IPS DF 6.9 (cell line): Measurements from ENCODE around the gene RNASEL.
A peak's percentile ranks its signal among the peaks of the same experiment; 100 is the strongest.

Experiments
- DNase-seq: peaks from one replicate; pipeline ENCODE4 v3.0.0-alpha.2; 2013; ENCODE audit warnings: low read depth, low spot score
- H3K27ac ChIP-seq: one replicate; pipeline ENCODE4 v1.5.1; 2013; ENCODE audit warnings: low read length, control low read depth
- H3K27me3 ChIP-seq: 2 replicates; pipeline ENCODE4 v1.6.1; 2013; ENCODE audit warnings: mild to moderate bottlenecking, low read length; ENCODE audit not compliant: control insufficient read depth, insufficient read depth
- H3K36me3 ChIP-seq: 2 replicates; pipeline ENCODE4 v1.6.1; 2013; ENCODE audit warnings: low read length; ENCODE audit not compliant: control insufficient read depth, insufficient read depth
- H3K4me1 ChIP-seq: 2 replicates; pipeline ENCODE4 v1.6.1; 2013; ENCODE audit warnings: low read length; ENCODE audit not compliant: control insufficient read depth, insufficient read depth
- H3K4me3 ChIP-seq: 2 replicates; pipeline ENCODE4 v1.5.1; 2013; ENCODE audit warnings: mild to moderate bottlenecking, low read length
- H3K9me3 ChIP-seq: 2 replicates; pipeline ENCODE4 v1.6.1; 2013; ENCODE audit warnings: low read length, inconsistent platforms; ENCODE audit not compliant: control insufficient read depth, insufficient read depth
- WGBS: extraction: QIAGEN DNeasy Blood & Tissue Kit; methylation state at CpG from one replicate; pipeline ENCODE4 v1.1.7; 2013; ENCODE audit warnings: mixed read lengths, missing lambda C conversion rate; ENCODE audit not compliant: insufficient read length, insufficient coverage; 5-methylcytosine and 5-hydroxymethylcytosine counted together

RNASEL gene

GRCh38 chr1:182621906-182622305 is 32.9 kb upstream of the RNASEL start:
- no CpG with 5 or more reads among the region's 2 CpGs for WGBS
- Histone ChIP-seq H3K27ac (no peak overlapping the region), H3K4me1 (peaks cover 8% of the 10 kb centered on the region), H3K4me3 (no peak overlapping the region), H3K9me3 (no peaks in the 10 kb centered on the region), H3K36me3 (no peaks in the 10 kb centered on the region), H3K27me3 (no peaks in the 10 kb centered on the region)
- DNase-seq: no peak

GRCh38 chr1:182620924-182621585 is 32.0 kb upstream of the RNASEL start:
- Histone ChIP-seq H3K9me3 (no peaks in the 10 kb centered on the region), H3K36me3 (no peaks in the 10 kb centered on the region), H3K4me3 (no peak overlapping the region), H3K27me3 (no peaks in the 10 kb centered on the region), H3K27ac (no peak overlapping the region), H3K4me1 (peaks cover 10% of the 10 kb centered on the region)
- DNase-seq: no peak

DNA sequence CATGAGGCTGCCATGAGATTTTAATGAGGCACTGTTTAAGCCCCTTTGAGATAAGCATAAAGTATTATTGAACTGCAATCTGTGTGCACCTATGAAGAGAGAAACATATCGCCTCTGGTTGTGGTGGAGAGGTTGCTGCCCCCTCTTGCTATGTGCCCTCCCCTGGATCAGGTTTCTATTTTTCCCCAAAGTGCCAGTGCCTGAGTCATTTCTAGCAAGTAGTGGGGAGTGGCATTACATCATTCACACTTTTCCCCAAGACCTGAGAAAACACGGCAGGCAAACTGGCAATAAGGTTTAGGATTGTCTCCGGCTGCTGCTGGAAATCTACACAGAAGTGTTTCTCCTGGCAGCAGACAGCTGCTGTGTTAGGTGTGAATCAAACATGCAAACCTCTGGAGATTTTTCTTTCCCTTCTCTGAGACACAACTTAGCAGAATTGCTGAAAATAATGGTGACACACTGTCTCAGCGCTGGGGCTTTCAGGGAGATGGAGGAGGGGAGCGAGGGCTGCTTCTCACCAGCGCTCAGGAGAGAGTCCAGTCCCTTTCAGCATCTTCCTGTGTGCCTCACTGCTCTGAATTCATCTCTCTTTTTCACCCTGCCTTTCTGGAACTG is 28.8 kb upstream of the RNASEL start:
- Histone ChIP-seq H3K4me1 (peaks cover 11% of the 10 kb centered on the region), H3K27me3 (peaks cover 5% of the 10 kb centered on the region; the same call in 1 of the 2 replicates), H3K9me3 (no peaks in the 10 kb centered on the region), H3K27ac (no peak overlapping the region), H3K4me3 (no peak overlapping the region), H3K36me3 (no peaks in the 10 kb centered on the region)
- DNase-seq: no peak
- no CpG with 5 or more reads among the region's 6 CpGs for WGBS

GRCh38 chr1:182617014-182617429 is 28.0 kb upstream of the RNASEL start:
- Histone ChIP-seq H3K4me1 (peaks cover 13% of the 10 kb centered on the region), H3K4me3 (no peak overlapping the region), H3K9me3 (no peaks in the 10 kb centered on the region), H3K27ac (no peak overlapping the region), H3K27me3 (peaks cover 5% of the 10 kb centered on the region; the same call in 1 of the 2 replicates), H3K36me3 (no peaks in the 10 kb centered on the region)
- no CpG with 5 or more reads among the region's 4 CpGs for WGBS
- DNase-seq: no peak

GRCh38 chr1:182616130-182617013 is 27.3 kb upstream of the RNASEL start:
- Histone ChIP-seq H3K27ac (no peak overlapping the region), H3K36me3 (no peaks in the 10 kb centered on the region), H3K4me3 (no peak overlapping the region; the same call in 1 of the 2 replicates), H3K9me3 (no peaks in the 10 kb centered on the region), H3K27me3 (peaks cover 5% of the 10 kb centered on the region; the same call in 1 of the 2 replicates), H3K4me1 (peaks cover 14% of the 10 kb centered on the region)
- no CpG with 5 or more reads among the region's 17 CpGs for WGBS
- no peak for DNase-seq

DNA sequence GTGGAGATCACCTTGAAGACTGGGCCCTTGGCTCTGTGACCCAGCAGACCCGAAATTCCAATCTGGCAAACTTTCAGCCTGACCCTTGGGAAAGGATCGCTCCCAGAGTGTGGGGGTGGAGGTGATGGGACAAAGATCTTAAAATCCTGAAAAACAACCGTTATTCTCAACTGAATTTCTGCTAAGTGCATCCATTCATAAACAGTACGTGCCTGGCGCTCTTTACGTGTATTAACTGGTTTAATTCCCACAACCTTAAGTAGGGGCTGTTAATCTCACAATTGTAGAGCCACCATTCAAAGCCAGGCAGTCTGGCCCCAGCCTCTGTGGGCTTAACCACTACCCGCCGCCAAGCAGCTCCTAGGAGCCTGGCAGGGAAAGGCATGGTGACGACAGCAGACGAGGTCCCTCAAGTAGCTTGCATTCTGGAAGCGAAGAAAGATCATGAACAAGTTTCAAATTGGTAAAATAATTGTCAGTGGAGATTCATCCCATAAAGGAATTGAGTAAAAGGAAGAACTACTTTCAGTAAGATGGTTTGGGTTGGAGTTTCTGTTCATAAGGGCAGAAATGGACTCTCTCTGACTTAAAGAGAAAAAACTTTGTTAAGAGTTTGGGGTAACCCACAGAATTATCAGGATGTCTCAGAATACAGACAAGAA is 26.5 kb upstream of the RNASEL start:
- H3K27ac ChIP-seq: no peak overlapping the region

GRCh38 chr1:182614796-182615454 is 25.9 kb upstream of the RNASEL start:
- no peak for DNase-seq
- WGBS: no CpG with 5 or more reads among the region's 56 CpGs
- Histone ChIP-seq H3K4me1 (peaks cover 14% of the 10 kb centered on the region), H3K4me3 (peak overlapping the region; percentile 27; the same call in 1 of the 2 replicates), H3K27me3 (peaks cover 5% of the 10 kb centered on the region; the same call in 1 of the 2 replicates), H3K9me3 (no peaks in the 10 kb centered on the region), H3K27ac (no peak overlapping the region), H3K36me3 (no peaks in the 10 kb centered on the region)

More for the DNA sequence above, 26.5 kb upstream of the RNASEL start:
- H3K4me1 ChIP-seq: peaks cover 14% of the 10 kb centered on the region
- no peaks in the 10 kb centered on the region for H3K9me3 ChIP-seq
- H3K4me3 ChIP-seq: peak overlapping the region; percentile 27; the same call in 1 of the 2 replicates
- no CpG with 5 or more reads among the region's 11 CpGs for WGBS
- no peaks in the 10 kb centered on the region for H3K36me3 ChIP-seq
- peaks cover 5% of the 10 kb centered on the region; the same call in 1 of the 2 replicates for H3K27me3 ChIP-seq
- DNase-seq: no peak

DNA sequence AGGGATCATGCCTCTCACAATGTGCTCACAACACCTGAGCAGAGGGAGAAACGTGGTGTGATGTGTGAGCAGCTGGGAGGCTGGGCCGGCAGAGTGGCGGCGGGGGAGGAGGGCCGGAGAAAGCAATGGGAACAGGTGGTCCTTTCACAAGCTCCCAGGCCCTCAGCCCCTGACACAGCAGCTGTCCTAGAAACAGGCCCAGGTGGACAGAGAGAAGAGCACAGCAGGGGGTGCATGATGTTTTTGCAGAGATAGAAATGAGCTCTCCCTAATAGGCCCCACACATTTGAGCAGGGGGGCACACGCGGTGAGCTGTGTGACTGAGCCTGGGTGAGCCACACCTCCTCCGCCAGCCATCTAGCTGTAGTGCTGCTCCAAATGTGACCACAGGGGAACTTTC is 22.7 kb upstream of the RNASEL start:
- no peak overlapping the region for H3K4me3 ChIP-seq
- peaks cover 5% of the 10 kb centered on the region; the same call in 1 of the 2 replicates for H3K27me3 ChIP-seq
- no CpG with 5 or more reads among the region's 8 CpGs for WGBS
- peaks cover 8% of the 10 kb centered on the region; the same call in 1 of the 2 replicates for H3K4me1 ChIP-seq
- DNase-seq: no peak
- no peak overlapping the region for H3K27ac ChIP-seq
- H3K36me3 ChIP-seq: no peaks in the 10 kb centered on the region
- H3K9me3 ChIP-seq: no peaks in the 10 kb centered on the region

DNA sequence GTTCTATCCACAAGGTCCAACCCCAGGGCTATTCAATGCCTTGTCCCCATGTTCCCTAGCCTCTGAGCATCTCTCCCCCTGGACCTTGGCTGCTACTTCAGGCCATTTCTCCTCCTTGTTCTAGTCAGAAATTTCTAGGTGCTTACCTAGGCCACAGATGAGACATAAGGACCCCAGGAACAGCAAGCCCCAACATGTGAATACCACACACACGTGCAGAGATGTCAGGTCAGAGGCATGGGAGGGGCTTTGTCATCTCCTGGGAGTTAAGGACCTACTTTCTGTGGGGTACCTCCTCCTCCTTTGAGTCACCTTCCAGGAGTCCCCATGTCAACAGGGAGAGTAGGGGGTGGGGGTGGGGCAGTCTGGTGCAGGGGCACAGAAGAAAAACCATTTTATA is 22.3 kb upstream of the RNASEL start:
- H3K36me3 ChIP-seq: no peaks in the 10 kb centered on the region
- no peaks in the 10 kb centered on the region for H3K9me3 ChIP-seq
- no CpG with 5 or more reads among the region's 1 CpG for WGBS
- H3K4me1 ChIP-seq: peaks cover 6% of the 10 kb centered on the region; the same call in 1 of the 2 replicates
- H3K4me3 ChIP-seq: no peak overlapping the region
- no peak for DNase-seq
- peaks cover 5% of the 10 kb centered on the region; the same call in 1 of the 2 replicates for H3K27me3 ChIP-seq
- no peak overlapping the region for H3K27ac ChIP-seq
